Measurements from ENCODE around the gene SMS. TPM values are rescaled to one million over a fixed set of nuclear protein-coding genes. Genes with fewer than 3 reads are reported as not detected.

The SMS gene
- total RNA-seq, 1 donor from 2014 or later: 46.3 TPM

GRCh38 chrX:22032506-22032905 is 92.0 kb downstream of the SMS start:
- intact Hi-C loops (cut with micrococcal nuclease): no loop called here

- intact Hi-C loops (cut with micrococcal nuclease): no loop called here
These were observed 93.3 kb downstream of the SMS start for GRCh38 chrX:22033818-22034217.

DNA sequence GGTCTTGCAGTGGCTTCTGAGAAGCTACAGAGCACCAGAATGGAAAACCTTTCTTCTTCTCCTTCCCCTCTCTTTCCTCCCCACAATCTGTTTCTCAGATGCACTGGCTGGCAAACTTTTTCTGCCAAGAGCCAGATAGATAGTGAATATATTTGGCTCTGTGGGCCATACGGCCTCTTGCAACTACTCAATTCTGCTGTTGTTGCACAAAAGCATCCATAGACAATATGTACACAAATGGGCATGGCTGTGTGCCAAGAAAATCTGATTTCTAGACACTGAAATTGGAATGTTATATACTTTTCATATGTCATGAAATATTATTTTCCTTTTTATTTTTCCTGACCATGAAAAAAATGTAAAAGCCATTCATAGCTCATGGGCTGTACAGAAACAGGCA is 94.7 kb downstream of the SMS start:
- intact Hi-C loops (cut with micrococcal nuclease): no loop called here

GRCh38 chrX:22037225-22037624 is 96.7 kb downstream of the SMS start:
- intact Hi-C loops (cut with micrococcal nuclease): no loop called here

DNA sequence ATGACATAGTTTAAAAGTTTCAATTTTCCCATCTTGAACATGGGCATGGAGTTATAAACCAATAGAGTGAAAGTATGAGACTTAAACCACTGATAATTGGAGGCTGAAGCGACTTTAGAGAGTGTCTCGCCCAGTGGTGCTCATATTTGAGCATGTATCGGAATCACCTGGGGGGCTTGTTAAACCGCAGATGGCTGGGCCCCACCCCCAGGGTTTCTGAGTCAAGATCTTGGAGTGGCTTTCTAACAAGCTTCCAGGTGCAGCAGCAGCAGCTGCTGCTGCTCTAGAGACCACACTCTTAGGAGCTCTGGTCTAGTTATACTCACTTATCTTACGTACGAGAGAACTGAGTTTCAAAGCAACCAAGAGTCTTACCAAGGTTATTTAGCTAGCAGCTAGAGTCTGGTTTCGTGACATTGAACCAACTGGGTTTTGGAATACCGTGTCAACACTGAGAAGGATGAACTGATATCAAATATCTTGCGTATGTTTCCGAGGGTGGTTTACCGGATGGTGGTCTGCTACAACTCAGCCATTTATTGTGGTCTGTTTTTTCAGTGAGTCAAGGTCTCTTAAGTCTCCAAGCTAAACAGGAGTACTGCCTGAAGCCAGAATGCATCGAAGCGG is 97.5 kb downstream of the SMS start:
- intact Hi-C loops (cut with micrococcal nuclease): no loop called here

DNA sequence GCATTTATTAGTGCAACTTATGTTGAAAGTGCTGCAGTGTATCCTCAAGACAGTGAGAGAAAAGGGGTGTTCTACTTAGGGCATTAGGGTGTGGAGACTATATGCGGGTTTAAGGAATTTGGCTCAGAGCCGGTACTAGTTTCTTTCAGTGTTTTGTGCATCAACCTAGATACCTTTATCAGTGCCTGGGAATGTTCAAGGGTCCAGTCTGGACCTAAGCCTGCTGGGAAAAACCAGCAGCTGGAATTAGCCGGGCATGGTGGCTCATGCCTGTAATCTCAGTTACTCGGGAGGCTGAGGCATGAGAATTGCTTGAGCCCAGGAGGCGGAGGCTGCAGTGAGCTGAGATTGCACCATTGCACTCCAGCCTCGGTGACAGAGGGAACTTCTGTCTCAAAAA is 99.0 kb downstream of the SMS start:
- intact Hi-C loops (cut with micrococcal nuclease): no loop called here

- intact Hi-C loops (cut with micrococcal nuclease): no loop called here
These were observed 99.7 kb downstream of the SMS start for GRCh38 chrX:22040184-22040583.

- intact Hi-C loops (cut with micrococcal nuclease): no loop called here
These were observed 101.5 kb downstream of the SMS start for GRCh38 chrX:22041907-22042530.

GRCh38 chrX:22043872-22044271 is 103.4 kb downstream of the SMS start:
- intact Hi-C loops (cut with micrococcal nuclease): no loop called here

Other genes with a start within 250 kb of the SMS start
- gene SMPX, start 182.6 kb upstream of the SMS start, total RNA-seq: not detected in 2 replicates
- gene MBTPS2, start 101.1 kb upstream of the SMS start, total RNA-seq: 9.5 and 10.7 TPM in 2 replicates
- gene YY2, start 84.7 kb upstream of the SMS start, total RNA-seq: 2.4 TPM in 2 replicates
- gene PHEX, start 91.6 kb downstream of the SMS start, total RNA-seq: 0.17 and 0.34 TPM in 2 replicates

All from T-helper 1 cell treated with Interleukin-12 subunit alpha and Interleukin-12 subunit beta and Interleukin-4 antibody, amounts not matched to agents 30 ng/mL and 1 ng/mL, for 36 hours (primary cell).